HepG2 (cell line): Measurements from ENCODE around the gene OGFR. TPM values are rescaled to one million over a fixed set of nuclear protein-coding genes. Genes with fewer than 3 reads are reported as not detected.

Source experiments
- CBX2 ChIP-seq, 2 experiments: fragments of 200-600 bp in 1 of 2; sonication (generic); formaldehyde crosslinking in 1 of 2; IDR thresholded peaks; 2 replicates each; pipeline versions ENCODE4 v1.7.0 to v1.8.1; 2018 to 2022; ENCODE audit warnings: low read depth in 2 of 2, low read length in 1 of 2, mild to moderate bottlenecking in 1 of 2, missing genetic modification reagents in 1 of 2
- CC2D1A ChIP-seq: sonication (generic); formaldehyde crosslinking; IDR thresholded peaks from 2 replicates; pipeline ENCODE4 v1.8.1; 2023; ENCODE audit warnings: mild to moderate bottlenecking, missing genetic modification reagents
- FOXK1 ChIP-seq: sonication (generic); formaldehyde crosslinking; IDR thresholded peaks from 2 replicates; pipeline ENCODE4 v1.4.0; 2020; ENCODE audit warnings: low read depth, missing genetic modification reagents, borderline replicate concordance
- GABPB1 ChIP-seq: IDR thresholded peaks from 2 replicates; pipeline ENCODE4 v1.6.1; 2016; ENCODE audit warnings: mild to moderate bottlenecking, missing genetic modification reagents, moderate library complexity, missing compliant biosample characterization
- IRF2 ChIP-seq: IDR thresholded peaks from 2 replicates; pipeline ENCODE4 v1.6.1; 2018; ENCODE audit warnings: missing genetic modification reagents, missing compliant biosample characterization
- KDM1A ChIP-seq: IDR thresholded peaks from 2 replicates; pipeline ENCODE4 v1.6.1; 2016; ENCODE audit warnings: missing compliant biosample characterization
- PHF21A ChIP-seq: sonication (generic); formaldehyde crosslinking; IDR thresholded peaks from 2 replicates; pipeline ENCODE4 v1.5.0; 2020; ENCODE audit warnings: mild to moderate bottlenecking, missing genetic modification reagents
- SRSF4 ChIP-seq: fragments of 200-400 bp; formaldehyde crosslinking; IDR thresholded peaks from one replicate; pipeline ENCODE4 v1.6.1; 2018; ENCODE audit warnings: mild to moderate bottlenecking, low read depth, low read length, moderate library complexity; ENCODE audit not compliant: poor library complexity, severe bottlenecking
- ZBTB20 ChIP-seq: sonication (generic); formaldehyde crosslinking; IDR thresholded peaks from 2 replicates; pipeline ENCODE4 v1.8.1; 2023; ENCODE audit warnings: missing genetic modification reagents, low read depth, mild to moderate bottlenecking, borderline replicate concordance
- ZFP1 ChIP-seq: IDR thresholded peaks from 2 replicates; pipeline ENCODE4 v1.6.1; 2016
- ZMAT3 ChIP-seq: sonication (generic); formaldehyde crosslinking; conservative IDR thresholded peaks from 2 replicates; pipeline ENCODE4 v1.7.0; 2021; ENCODE audit warnings: missing genetic modification reagents
- ZNF20 ChIP-seq: sonication (generic); formaldehyde crosslinking; IDR thresholded peaks from 2 replicates; pipeline ENCODE4 v1.4.0; 2020; ENCODE audit warnings: mild to moderate bottlenecking, moderate library complexity, missing genetic modification reagents
- ZNF205 ChIP-seq: IDR thresholded peaks from 2 replicates; pipeline ENCODE4 v1.6.1; 2018; ENCODE audit warnings: missing biosample characterization, missing genetic modification reagents
- ZNF546 ChIP-seq: sonication (generic); formaldehyde crosslinking; conservative IDR thresholded peaks from 2 replicates; pipeline ENCODE4 v1.8.1; 2023; ENCODE audit warnings: mild to moderate bottlenecking, missing genetic modification reagents
- ZNF773 ChIP-seq: sonication (generic); formaldehyde crosslinking; IDR thresholded peaks from 2 replicates; pipeline ENCODE4 v1.4.0; 2020; ENCODE audit warnings: missing genetic modification reagents, borderline replicate concordance
- ZNF841 ChIP-seq: sonication (generic); formaldehyde crosslinking; IDR thresholded peaks from 2 replicates; pipeline ENCODE4 v1.8.1; 2023; ENCODE audit warnings: missing genetic modification reagents, borderline replicate concordance
- ZSCAN30 ChIP-seq: sonication (generic); formaldehyde crosslinking; IDR thresholded peaks from 2 replicates; pipeline ENCODE4 v1.5.0; 2020; ENCODE audit warnings: mild to moderate bottlenecking, missing genetic modification reagents
- polyA plus RNA-seq, 8 experiments: library from polyadenylated mRNA; depleted of rRNA in 3 of 8; stranded (reverse) in 7 of 8; unstranded in 1 of 8; fragments of >200 nt; fragmentation: Illumina TruSeq in 4 of 8; extraction: Trizol in 4 of 8; gene quantifications; 2 replicates each; pipeline versions ENCODE4 v1.2.1 to v1.2.3, GENCODE V29; 2011 to 2016; ENCODE audit warnings: low read depth in 4 of 8, missing spikeins in 1 of 8, mixed read lengths in 1 of 8; ENCODE audit not compliant: insufficient read depth in 1 of 8
- total RNA-seq, 5 experiments: library from RNA; depleted of rRNA; stranded (reverse); fragments of >200 nt; fragmentation: Illumina TruSeq; extraction: Trizol; gene quantifications; 2 replicates each; pipeline ENCODE4 v1.2.3, GENCODE V29; 2016; ENCODE audit warnings: low read depth in 1 of 5
- TF ChIP-seq, protein P1 (sequence below): sonication (generic); formaldehyde crosslinking; IDR thresholded peaks from 2 replicates; pipeline ENCODE4 v1.5.1; 2020; ENCODE audit warnings: missing genetic modification reagents, mild to moderate bottlenecking, borderline replicate concordance
- TF ChIP-seq, protein P2 (sequence below): sonication (generic); formaldehyde crosslinking; IDR thresholded peaks from 2 replicates; pipeline ENCODE4 v1.4.0; 2020; ENCODE audit warnings: missing genetic modification reagents
- TF ChIP-seq, protein P3 (sequence below), 2 experiments: sonication (generic) in 1 of 2; formaldehyde crosslinking in 1 of 2; IDR thresholded peaks; 2 replicates each; pipeline versions ENCODE4 v1.5.1 to v1.6.1; 2011 to 2020; ENCODE audit warnings: borderline replicate concordance in 1 of 2, low read depth in 1 of 2, low read length in 1 of 2, mild to moderate bottlenecking in 1 of 2, missing genetic modification reagents in 1 of 2, moderate library complexity in 1 of 2
- TF ChIP-seq, protein P4 (sequence below): sonication (generic); formaldehyde crosslinking; IDR thresholded peaks from 2 replicates; pipeline ENCODE4 v1.8.0; 2022; ENCODE audit warnings: mild to moderate bottlenecking, missing genetic modification reagents, moderate library complexity

The OGFR gene
- total and polyA plus RNA-seq, 2 of the 13 experiments (the other 11 are each of a cell fraction or from before 2014, with no cell fraction given), result 47.7 to 81.8 TPM

DNA sequence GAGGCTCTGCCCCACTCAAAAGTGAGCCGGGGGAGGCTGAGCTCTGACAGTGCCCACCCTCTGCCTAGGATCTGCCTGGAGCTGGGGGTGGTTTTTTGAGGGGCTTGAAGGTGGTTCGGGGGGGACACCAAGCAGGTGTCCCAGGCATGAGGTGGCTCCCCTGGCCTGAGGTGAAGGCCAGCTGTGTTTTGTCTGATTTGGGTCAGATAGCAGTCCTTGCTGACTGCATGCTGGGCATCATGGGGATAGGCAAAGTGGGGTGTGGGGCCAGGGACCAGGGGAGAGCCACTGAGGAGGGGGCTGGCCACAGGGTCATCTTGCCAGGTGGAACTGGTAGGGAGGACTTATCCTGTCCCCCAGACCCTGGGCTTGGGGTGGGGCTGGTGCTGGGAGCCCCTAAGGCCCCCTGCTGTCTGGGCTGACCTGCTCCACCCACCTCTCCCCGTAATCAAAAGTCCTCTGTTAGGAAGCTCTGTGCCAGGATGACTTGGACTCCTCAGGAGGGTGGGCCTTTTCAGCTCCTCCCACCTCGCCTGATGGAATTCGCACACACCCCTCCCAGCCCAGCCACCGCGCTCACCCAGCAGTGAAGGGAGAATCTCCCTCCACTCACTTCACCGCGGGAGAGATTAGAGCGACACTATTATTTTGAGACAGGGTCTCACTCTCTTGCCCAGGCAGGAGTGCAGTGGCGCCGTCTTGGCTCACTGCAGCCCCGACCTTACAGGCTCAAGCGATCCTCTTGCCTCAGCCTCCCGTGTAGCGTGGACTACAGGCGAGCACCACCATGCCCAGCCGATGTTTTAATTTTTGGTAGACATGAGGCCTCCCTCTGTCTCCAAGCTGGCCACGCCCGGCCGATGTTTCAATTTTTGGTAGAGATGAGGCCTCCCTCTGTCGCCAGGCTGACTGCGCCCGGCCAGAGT is 10.7 kb downstream of the OGFR start (continued):
- TF ChIP-seq, protein P1, sequence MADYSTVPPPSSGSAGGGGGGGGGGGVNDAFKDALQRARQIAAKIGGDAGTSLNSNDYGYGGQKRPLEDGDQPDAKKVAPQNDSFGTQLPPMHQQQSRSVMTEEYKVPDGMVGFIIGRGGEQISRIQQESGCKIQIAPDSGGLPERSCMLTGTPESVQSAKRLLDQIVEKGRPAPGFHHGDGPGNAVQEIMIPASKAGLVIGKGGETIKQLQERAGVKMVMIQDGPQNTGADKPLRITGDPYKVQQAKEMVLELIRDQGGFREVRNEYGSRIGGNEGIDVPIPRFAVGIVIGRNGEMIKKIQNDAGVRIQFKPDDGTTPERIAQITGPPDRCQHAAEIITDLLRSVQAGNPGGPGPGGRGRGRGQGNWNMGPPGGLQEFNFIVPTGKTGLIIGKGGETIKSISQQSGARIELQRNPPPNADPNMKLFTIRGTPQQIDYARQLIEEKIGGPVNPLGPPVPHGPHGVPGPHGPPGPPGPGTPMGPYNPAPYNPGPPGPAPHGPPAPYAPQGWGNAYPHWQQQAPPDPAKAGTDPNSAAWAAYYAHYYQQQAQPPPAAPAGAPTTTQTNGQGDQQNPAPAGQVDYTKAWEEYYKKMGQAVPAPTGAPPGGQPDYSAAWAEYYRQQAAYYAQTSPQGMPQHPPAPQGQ, result no peak
- TF ChIP-seq, protein P2, sequence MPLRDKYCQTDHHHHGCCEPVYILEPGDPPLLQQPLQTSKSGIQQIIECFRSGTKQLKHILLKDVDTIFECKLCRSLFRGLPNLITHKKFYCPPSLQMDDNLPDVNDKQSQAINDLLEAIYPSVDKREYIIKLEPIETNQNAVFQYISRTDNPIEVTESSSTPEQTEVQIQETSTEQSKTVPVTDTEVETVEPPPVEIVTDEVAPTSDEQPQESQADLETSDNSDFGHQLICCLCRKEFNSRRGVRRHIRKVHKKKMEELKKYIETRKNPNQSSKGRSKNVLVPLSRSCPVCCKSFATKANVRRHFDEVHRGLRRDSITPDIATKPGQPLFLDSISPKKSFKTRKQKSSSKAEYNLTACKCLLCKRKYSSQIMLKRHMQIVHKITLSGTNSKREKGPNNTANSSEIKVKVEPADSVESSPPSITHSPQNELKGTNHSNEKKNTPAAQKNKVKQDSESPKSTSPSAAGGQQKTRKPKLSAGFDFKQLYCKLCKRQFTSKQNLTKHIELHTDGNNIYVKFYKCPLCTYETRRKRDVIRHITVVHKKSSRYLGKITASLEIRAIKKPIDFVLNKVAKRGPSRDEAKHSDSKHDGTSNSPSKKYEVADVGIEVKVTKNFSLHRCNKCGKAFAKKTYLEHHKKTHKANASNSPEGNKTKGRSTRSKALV, result no peak
- TF ChIP-seq PHF21A (CRISPR knock-in tag) (no peak), KDM1A (no peak), SRSF4 (no peak), FOXK1 (no peak), ZBTB20 (no peak), ZNF773 (CRISPR knock-in tag) (no peak), ZSCAN30 (CRISPR knock-in tag) (no peak), CBX2 (IDR thresholded peaks at IDR 0.05; ENCODE audit: low read depth, low read length) (no peak), CBX2 (CRISPR knock-in tag; IDR thresholded peaks at IDR 0.05; ENCODE audit: low read depth) (no peak), ZFP1 (CRISPR knock-in tag) (no peak), CC2D1A (CRISPR knock-in tag) (no peak), ZNF20 (CRISPR knock-in tag) (no peak), ZMAT3 (CRISPR knock-in tag) (no peak), GABPB1 (peak; percentile 12; the same call in 1 of the 2 replicates), ZNF841 (CRISPR knock-in tag) (no peak), IRF2 (0 out of 2 replicates have a peak, but pooled peaks have one; percentile 15), ZNF546 (no peak; the same call in 1 of the 2 replicates), ZNF205 (CRISPR knock-in tag) (no peak)
- TF ChIP-seq, protein P3, sequence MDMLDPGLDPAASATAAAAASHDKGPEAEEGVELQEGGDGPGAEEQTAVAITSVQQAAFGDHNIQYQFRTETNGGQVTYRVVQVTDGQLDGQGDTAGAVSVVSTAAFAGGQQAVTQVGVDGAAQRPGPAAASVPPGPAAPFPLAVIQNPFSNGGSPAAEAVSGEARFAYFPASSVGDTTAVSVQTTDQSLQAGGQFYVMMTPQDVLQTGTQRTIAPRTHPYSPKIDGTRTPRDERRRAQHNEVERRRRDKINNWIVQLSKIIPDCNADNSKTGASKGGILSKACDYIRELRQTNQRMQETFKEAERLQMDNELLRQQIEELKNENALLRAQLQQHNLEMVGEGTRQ (IDR thresholded peaks at IDR 0.05; ENCODE audit: low read depth, low read length), result no peak
- TF ChIP-seq, protein P3 (CRISPR knock-in tag; IDR thresholded peaks at IDR 0.05; ENCODE audit: borderline replicate concordance), result no peak
- TF ChIP-seq, protein P4, sequence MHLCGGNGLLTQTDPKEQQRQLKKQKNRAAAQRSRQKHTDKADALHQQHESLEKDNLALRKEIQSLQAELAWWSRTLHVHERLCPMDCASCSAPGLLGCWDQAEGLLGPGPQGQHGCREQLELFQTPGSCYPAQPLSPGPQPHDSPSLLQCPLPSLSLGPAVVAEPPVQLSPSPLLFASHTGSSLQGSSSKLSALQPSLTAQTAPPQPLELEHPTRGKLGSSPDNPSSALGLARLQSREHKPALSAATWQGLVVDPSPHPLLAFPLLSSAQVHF (CRISPR knock-in tag), result no peak
